Endometrial microvascular endothelial cells (primary cell): ENCODE data around the gene KRTAP9-8. TPM values are rescaled to one million over a fixed set of nuclear protein-coding genes. Genes with fewer than 3 reads are reported as not detected.
"Not testable (repeated sequence)": the region's sequence is repeated elsewhere in the genome, so short reads cannot be mapped to it uniquely, and the experiment has no call there.

Experiments
- in situ Hi-C: cut with HindIII; loops from 2 replicates; pipeline ENCODE4 v1.10.0; 2017; ENCODE audit warnings: low sequenced_read_pairs, low pct_unique_long_range_greater_than_20kb; ENCODE audit errors: inconsistent ontology term
- total RNA-seq: library from RNA; depleted of rRNA; stranded (reverse); fragments of >200 nt; gene quantifications from one replicate; pipeline ENCODE4 v1.2.3, GENCODE V29; 2015; ENCODE audit errors: inconsistent ontology term

KRTAP9-8 gene
- total RNA-seq, 1 donor from 2014 or later, result not detected

DNA sequence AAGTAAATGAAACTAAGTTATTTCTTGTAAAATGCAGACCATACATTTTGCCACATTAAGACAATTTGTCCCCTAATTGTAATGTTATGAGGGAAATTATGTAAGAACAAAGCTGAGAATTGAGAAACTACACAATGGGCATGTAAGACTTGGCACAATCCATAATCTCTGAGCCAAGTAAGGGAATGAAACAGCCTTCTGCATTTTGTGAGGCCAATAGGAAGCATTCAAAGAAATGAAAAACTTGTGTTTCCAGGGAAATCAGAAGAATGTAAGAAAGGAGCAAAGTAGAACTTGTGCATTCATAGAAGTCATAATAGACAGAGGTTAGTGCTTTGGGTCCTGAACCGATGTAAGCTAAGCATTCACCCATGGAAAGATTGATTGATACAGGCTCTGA, 13.5 kb downstream of the KRTAP9-8 start:
- in situ Hi-C loops, result no loop called here

DNA sequence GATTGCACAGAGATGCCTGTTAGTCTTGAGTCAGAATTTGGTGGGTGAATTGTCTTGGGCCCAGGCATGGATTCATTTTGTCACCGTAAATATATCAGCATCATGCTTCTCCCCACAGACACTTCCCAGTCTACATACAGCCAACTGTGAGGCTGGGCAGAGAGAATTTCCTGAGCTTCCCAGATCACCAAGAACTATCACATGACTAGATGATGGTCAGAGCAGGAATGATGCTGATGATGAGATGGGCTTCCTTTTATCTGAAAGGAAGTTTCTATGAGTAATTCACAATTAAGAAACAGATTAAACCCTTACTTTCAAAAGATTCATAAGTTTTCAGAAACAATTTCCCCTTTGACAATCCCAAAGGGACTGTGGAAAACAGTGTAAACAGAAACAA, 17.1 kb downstream of the KRTAP9-8 start:
- in situ Hi-C loops, result no loop called here

DNA sequence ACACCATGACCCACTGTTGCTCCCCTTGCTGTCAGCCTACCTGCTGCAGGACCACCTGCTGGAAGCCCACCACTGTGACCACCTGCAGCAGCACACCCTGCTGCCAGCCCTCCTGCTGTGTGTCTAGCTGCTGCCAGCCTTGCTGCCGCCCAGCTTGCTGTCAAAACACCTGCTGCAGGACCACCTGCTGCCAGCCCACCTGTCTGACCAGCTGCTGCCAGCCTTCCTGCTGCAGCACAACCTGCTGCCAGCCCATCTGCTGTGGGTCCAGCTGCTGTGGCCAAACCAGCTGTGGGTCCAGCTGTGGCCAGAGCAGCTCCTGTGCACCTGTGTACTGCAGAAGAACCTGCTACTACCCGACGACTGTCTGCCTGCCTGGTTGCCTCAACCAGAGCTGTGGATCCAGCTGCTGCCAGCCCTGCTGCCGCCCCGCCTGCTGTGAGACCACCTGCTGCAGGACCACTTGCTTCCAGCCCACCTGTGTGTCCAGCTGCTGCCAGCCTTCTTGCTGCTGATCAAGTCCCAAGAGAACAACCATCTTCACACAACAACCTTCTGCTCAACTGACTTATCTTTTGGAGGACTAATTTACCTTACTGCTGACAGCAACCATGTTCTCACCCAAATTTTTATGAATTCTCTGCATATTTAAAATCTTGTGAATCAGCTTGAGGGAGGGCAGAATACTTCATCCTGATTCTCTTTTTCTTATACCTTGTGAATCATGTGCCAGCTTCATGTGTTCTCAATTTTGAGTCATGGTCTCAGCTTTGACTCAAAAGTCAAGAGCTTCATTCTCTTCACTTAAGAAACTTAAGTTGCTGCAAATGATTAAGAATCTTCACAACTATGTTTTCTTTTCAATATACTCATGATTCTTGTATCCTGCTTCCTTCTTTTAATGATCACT, 17.8 kb downstream of the KRTAP9-8 start, which contains the start of gene KRTAP9-9:
KRTAP9-9 (plus strand) TSS at position 4 of the 910 bp plus-strand sequence.
- in situ Hi-C loops, result not testable (repeated sequence)

DNA sequence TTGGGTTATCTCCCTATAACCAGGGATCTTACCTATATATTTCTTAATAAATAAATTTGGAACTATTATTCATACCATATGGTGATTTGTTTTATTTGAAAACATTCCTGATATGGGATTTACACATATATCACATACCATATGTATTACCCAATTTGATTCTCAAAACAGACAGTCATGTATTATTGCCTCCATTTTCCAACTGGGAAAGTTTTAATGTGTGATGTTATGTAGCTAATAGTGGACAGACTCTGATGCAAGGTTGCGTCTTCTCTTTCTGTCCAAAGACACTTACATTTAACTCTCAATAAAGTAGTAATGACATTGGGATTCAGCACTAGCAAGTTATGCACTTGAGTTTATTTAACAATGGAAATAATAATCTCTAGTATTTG, 18.5 kb downstream of the KRTAP9-8 start:
- in situ Hi-C loops, result no loop called here

DNA sequence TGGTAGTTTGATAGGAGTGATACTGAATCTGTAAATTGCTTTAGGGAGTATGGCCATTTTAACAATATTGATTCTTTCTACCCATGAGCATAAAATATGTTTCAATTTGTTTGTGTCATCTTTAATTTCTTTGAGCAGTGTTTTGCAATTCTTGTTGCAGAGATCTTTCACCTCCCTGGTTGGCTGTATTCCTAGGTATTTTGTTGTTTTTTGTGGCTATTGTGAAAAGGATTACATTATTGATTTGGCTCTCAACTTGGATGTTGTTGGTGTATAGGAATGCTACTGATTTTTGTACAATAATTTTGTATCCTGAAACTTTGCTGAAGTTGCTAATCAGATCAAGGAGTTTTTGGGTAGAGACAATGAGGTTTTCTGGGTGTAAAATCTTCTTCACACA, 20.6 kb downstream of the KRTAP9-8 start:
- in situ Hi-C loops, result no loop called here

DNA sequence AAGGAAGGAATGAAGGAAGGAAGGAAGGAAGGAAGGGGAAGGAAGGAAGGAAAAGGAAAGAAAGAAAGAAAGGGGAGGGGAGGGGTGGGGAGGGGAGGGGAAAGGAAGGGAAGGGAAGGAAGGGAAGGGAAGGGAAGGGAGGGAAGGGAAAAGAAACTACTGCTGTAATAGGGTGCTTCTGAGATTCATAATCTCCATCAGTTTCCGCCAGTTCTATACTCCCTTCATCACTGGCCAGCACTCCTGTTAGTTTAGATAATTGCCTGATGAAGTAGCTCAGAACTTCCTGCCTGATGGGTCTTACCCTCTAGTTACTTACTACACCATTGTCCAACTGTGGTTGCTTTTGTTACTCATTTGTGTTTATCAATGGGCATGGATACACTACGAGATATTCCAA, 25.4 kb downstream of the KRTAP9-8 start:
- in situ Hi-C loops, result no loop called here

DNA sequence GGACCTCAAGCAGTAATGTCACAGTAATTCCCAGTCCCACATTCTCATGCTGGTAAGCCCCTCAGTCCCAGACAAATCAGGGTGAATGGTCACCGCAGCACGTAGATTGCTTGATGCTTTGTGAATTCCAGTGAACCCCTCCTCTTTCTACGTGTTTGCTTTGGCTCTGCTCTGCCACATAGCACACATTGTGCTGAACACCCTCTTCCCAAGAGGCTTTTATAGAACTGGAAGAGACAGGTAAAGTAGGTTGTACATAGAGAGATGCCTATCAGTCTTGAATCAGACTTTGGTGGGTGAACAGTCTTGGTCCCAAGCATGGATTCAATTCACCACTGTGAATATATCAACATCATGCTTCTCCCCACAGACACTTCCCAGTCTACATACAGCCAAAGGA, 26.8 kb downstream of the KRTAP9-8 start:
- in situ Hi-C loops, result no loop called here

DNA sequence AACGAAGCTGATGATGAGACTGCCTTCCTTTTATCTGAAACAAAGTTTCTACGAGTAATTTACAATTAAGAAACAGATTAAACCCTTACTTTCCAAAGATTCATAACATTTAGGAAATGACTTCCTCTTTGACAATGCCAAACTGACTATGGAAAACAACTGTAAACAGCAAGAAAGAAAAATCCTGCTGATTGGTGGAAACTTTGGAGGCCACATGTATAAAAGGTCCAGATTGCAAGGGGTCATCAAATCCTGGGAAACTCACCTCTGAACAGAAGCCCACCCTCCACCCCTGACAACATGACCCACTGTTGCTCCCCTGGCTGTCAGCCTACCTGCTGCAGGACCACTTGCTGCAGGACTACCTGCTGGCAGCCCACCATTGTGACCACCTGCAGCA, 27.3 kb downstream of the KRTAP9-8 start, which contains the start of gene KRTAP9-6:
KRTAP9-6 (plus strand) TSS at position 301 of the 400 bp plus-strand sequence; CDS start at position 301, 0 bp downstream.
- in situ Hi-C loops, result no loop called here

DNA sequence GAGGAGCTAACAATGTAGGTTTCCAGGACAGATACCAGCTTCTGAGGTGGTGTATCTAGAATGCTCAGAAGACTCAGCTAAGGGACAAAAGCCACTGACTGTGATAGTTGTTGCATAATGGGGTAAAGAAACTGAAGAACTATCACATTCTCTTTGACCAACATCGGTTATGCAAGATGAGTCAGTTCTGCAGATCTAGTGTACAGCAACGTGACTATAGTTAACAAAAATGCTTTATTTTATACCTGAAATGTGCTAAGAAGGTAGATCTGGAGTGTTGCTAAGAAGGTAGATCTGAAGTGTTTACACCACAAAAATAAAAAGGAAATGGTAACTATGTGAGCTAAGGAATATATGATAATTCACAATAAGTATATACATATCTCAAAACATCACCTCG, 29.9 kb downstream of the KRTAP9-8 start:
- in situ Hi-C loops, result no loop called here

DNA sequence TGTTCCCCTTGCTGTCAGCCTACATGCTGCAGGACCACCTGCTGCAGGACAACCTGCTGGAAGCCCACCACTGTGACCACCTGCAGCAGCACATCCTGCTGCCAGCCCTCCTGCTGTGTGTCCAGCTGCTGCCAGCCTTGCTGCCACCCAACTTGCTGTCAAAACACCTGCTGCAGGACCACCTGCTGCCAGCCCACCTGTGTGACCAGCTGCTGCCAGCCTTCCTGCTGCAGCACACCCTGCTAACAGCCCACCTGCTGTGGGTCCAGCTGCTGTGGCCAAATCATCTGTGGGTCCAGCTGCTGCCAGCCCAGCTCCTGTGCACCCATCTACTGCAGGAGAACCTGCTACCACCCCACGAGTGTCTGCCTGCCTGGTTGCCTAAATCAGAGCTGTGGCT, 33.5 kb downstream of the KRTAP9-8 start:
- in situ Hi-C loops, result not testable (repeated sequence)

DNA sequence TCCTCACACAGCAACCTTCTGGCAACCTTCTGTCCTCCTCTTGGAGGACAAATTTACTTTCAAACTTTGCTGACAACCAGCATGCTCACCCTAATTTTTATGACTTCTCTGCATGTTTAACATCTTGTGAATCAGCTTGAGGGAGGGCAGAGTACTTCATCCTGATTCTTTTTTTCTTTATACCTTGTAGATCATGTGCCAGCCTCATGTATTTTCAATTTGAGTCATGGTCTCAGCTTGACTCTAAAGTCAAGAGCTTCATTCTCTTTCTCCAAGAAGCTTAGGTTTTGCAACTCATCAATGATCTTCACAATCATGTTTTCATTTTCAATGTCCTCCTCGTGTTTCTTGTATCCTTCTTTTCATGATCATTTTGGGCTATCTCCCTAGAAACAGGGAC, 34.1 kb downstream of the KRTAP9-8 start:
- in situ Hi-C loops, result no loop called here

DNA sequence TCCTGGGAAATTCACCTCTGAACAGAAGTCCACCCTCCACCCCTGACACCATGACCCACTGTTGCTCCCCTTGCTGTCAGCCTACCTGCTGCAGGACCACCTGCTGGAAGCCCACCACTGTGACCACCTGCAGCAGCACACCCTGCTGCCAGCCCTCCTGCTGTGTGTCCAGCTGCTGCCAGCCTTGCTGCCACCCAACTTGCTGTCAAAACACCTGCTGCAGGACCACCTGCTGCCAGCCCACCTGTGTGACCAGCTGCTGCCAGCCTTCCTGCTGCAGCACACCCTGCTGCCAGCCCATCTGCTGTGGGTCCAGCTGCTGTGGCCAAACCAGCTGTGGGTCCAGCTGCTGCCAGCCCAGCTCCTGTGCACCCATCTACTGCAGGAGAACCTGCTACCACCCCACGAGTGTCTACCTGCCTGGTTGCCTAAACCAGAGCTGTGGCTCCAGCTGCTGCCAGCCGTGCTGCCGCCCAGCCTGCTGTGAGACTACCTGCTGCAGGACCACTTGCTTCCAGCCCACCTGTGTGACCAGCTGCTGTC, 37.9 kb downstream of the KRTAP9-8 start, which contains the start of gene KRTAP9-7:
KRTAP9-7 (plus strand) TSS at position 51 of the 543 bp plus-strand sequence; CDS start at position 51, 0 bp downstream.
- in situ Hi-C loops, result not testable (repeated sequence)

DNA sequence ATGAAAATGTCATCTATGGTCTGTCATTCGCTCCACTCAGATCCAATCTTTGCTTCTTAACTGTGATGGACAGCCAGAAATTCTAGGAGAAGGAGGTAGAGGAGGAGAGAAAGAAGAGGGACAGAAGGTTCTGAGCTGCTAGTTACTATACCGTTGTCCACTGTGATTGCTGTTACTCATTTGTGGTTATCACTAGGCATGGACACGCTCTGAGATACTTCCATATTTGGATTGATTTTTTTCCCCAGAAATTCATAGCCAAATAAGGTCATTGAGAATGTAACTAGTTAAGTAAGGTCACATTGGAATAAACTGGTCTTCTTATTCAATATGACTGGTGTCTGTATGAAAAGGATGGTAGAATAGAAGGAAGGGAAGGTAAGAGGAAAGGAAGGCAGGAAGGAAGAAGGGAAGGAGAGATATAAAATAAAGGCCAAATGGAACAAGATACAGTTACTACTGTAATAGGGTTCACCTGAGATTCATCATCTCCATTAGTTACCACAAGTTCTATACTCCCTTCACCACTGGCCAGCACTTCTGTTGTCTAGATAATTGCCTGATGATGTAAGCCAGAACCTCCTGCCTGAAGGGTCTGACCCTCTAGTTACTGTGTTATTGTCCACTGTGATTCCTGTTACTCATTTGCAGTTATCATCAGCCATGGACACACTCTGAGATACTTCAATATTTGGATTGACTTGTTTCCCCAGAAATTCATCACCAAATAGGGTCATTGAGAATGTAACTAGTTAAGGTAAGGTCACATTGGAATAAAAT, 40.6 kb downstream of the KRTAP9-8 start:
- in situ Hi-C loops, result no loop called here

DNA sequence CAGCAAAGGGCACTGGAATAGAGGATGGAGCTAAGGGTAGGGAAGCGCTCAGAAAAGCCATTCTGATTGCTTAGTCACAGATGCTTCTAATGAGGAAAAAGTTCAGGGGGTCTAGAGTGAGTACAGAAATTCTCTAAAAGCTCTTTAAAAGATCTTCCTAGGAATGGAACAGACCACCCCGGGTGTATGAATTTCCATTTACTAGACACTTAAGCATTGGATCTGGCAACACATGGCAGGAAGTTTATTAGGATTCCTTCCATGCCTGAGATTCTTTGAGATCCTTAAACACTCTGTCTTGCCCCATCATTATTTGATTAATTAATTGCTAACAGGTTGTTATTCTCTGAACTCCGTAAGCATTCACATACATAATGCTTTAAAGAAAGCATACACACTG, 46.2 kb downstream of the KRTAP9-8 start:
- in situ Hi-C loops, result no loop called here

DNA sequence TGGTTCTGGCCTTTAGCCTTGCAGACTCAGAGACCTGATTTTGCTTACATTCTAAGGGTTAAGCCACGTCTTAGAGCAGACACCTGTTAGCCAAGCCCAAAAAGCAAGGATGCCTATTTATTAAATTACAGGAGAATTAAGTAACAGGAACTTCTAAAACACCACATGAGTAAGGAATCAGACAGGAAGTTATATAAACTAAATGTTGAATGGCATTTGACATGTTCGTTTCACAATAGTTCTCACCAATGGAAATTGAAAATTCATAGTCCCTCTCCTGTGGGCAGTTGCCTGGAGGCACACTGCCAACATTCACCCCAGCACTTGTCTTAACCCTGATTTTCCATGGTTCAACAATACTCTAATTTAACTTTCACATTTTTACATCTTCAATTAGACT, 46.7 kb downstream of the KRTAP9-8 start:
- in situ Hi-C loops, result no loop called here

DNA sequence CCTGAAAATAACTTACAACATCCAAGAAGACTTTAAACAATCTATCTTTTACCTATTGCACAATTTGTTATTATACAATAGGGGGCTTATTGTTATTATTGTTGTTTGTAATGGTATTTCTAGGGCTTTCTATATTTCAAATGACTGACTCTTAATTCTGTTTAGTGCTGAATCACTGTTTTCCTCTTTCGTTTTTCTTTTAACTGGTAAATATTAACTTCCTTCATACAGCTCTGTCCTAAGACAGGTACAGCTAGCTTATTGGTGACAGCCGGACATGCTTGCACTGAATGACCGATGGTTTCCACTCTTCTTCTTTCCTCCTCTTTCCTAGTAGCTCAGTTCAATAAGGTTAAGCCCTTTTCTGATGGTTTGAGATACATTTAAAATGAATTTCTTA, 49.3 kb downstream of the KRTAP9-8 start:
- in situ Hi-C loops, result no loop called here
